ENCODE measurements around the gene SELP.

SELP gene

GRCh38 chr1:169574336-169574735 lies 55.6 kb downstream of the SELP start:
- Histone ChIP-seq H3K9me2 (replicated peaks; ENCODE audit: insufficient read depth, low read length) (no peaks in the 10 kb centered on the region), H3K4me1 (ENCODE audit: low read length) (no peaks in the 10 kb centered on the region), H3K4me3 (ENCODE audit: low read length) (no peak overlapping the region), H3F3A (ENCODE audit: insufficient read depth, low read length) (no peaks in the 10 kb centered on the region), H3K27ac (ENCODE audit: low read length) (no peak overlapping the region), H3K9me3 (replicated peaks; ENCODE audit: insufficient read depth, low read length) (no peaks in the 10 kb centered on the region), H3K79me2 (ENCODE audit: low read length) (no peaks in the 10 kb centered on the region), H2AFZ (ENCODE audit: low read length) (no peak overlapping the region), H3K4me2 (ENCODE audit: low read depth, low read length) (no peak overlapping the region), H3K36me3 (replicated peaks; ENCODE audit: insufficient read depth, low read length) (no peaks in the 10 kb centered on the region), H4K20me1 (ENCODE audit: insufficient read depth, low read length) (no peaks in the 10 kb centered on the region), H3K9ac (ENCODE audit: low read length) (no peak overlapping the region), H3K27me3 (replicated peaks; ENCODE audit: insufficient read depth, low read length) (no peaks in the 10 kb centered on the region)
- TF ChIP-seq EZH2phosphoT487 (IDR thresholded peaks at IDR 0.05; ENCODE audit: low read length) = no peak
- TF ChIP-seq, protein P1, sequence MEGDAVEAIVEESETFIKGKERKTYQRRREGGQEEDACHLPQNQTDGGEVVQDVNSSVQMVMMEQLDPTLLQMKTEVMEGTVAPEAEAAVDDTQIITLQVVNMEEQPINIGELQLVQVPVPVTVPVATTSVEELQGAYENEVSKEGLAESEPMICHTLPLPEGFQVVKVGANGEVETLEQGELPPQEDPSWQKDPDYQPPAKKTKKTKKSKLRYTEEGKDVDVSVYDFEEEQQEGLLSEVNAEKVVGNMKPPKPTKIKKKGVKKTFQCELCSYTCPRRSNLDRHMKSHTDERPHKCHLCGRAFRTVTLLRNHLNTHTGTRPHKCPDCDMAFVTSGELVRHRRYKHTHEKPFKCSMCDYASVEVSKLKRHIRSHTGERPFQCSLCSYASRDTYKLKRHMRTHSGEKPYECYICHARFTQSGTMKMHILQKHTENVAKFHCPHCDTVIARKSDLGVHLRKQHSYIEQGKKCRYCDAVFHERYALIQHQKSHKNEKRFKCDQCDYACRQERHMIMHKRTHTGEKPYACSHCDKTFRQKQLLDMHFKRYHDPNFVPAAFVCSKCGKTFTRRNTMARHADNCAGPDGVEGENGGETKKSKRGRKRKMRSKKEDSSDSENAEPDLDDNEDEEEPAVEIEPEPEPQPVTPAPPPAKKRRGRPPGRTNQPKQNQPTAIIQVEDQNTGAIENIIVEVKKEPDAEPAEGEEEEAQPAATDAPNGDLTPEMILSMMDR (IDR thresholded peaks at IDR 0.05; ENCODE audit: low read length) = no peak
- no peak for TF ChIP-seq EZH2 (optimal IDR thresholded peaks at IDR 0.05; ENCODE audit: low read depth, low read length)
- DNase-seq = no peak

DNA sequence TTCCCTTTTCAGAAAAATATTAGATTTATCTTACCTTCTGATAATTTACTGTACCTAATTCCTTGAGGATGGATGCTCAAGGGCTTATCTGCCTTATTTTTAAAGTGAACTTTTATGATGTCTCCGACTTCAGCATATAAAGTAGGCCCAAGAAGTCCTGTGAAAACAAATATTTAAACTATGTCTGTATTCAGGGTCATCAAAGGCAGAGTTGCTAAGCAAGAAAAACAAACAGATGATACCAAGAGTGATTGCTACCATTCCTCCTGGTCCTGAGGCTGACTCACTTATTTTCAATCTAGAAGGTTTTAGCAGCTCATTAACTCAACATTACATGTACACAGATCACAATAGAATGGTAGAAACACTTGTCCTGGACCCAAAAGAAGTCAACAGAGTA lies 57.7 kb downstream of the SELP start:
- no peaks in the 10 kb centered on the region for H3K36me3 ChIP-seq (replicated peaks; ENCODE audit: insufficient read depth, low read length)
- H3K4me2 ChIP-seq (ENCODE audit: low read depth, low read length) = no peak overlapping the region
- TF ChIP-seq, protein P1 (IDR thresholded peaks at IDR 0.05; ENCODE audit: low read length) = no peak
- TF ChIP-seq EZH2 (optimal IDR thresholded peaks at IDR 0.05; ENCODE audit: low read depth, low read length) (no peak), EZH2phosphoT487 (IDR thresholded peaks at IDR 0.05; ENCODE audit: low read length) (no peak)
- H3K27ac ChIP-seq (ENCODE audit: low read length) = no peak overlapping the region
- H4K20me1 ChIP-seq (ENCODE audit: insufficient read depth, low read length) = no peaks in the 10 kb centered on the region
- H3K9ac ChIP-seq (ENCODE audit: low read length) = no peak overlapping the region
- no peaks in the 10 kb centered on the region for H3K9me3 ChIP-seq (replicated peaks; ENCODE audit: insufficient read depth, low read length)
- DNase-seq = no peak
- no peaks in the 10 kb centered on the region for H3F3A ChIP-seq (ENCODE audit: insufficient read depth, low read length)
- no peak overlapping the region for H3K4me3 ChIP-seq (ENCODE audit: low read length)
- H3K9me2 ChIP-seq (replicated peaks; ENCODE audit: insufficient read depth, low read length) = no peaks in the 10 kb centered on the region
- no peaks in the 10 kb centered on the region for H3K27me3 ChIP-seq (replicated peaks; ENCODE audit: insufficient read depth, low read length)
- no peaks in the 10 kb centered on the region for H3K4me1 ChIP-seq (ENCODE audit: low read length)
- H3K79me2 ChIP-seq (ENCODE audit: low read length) = no peaks in the 10 kb centered on the region
- no peak overlapping the region for H2AFZ ChIP-seq (ENCODE audit: low read length)

GRCh38 chr1:169571450-169571849 lies 58.5 kb downstream of the SELP start:
- H3K4me3 ChIP-seq (ENCODE audit: low read length) = no peak overlapping the region
- H3K36me3 ChIP-seq (replicated peaks; ENCODE audit: insufficient read depth, low read length) = no peaks in the 10 kb centered on the region
- H3K9me3 ChIP-seq (replicated peaks; ENCODE audit: insufficient read depth, low read length) = no peaks in the 10 kb centered on the region
- H3K9me2 ChIP-seq (replicated peaks; ENCODE audit: insufficient read depth, low read length) = no peaks in the 10 kb centered on the region
- H3K4me1 ChIP-seq (ENCODE audit: low read length) = no peaks in the 10 kb centered on the region
- H3K27ac ChIP-seq (ENCODE audit: low read length) = no peak overlapping the region
- no peak for DNase-seq
- no peak overlapping the region for H2AFZ ChIP-seq (ENCODE audit: low read length)
- H4K20me1 ChIP-seq (ENCODE audit: insufficient read depth, low read length) = no peaks in the 10 kb centered on the region
- H3F3A ChIP-seq (ENCODE audit: insufficient read depth, low read length) = no peaks in the 10 kb centered on the region
- TF ChIP-seq, protein P1 (IDR thresholded peaks at IDR 0.05; ENCODE audit: low read length) = no peak
- H3K4me2 ChIP-seq (ENCODE audit: low read depth, low read length) = no peak overlapping the region
- H3K9ac ChIP-seq (ENCODE audit: low read length) = no peak overlapping the region
- no peaks in the 10 kb centered on the region for H3K27me3 ChIP-seq (replicated peaks; ENCODE audit: insufficient read depth, low read length)
- no peaks in the 10 kb centered on the region for H3K79me2 ChIP-seq (ENCODE audit: low read length)
